H1 (cell line): Measurements from ENCODE around the gene TMEM232. TPM values are rescaled to one million over a fixed set of nuclear protein-coding genes. Genes with fewer than 3 reads are reported as not detected.

ENCODE experiments used
- CTCF ChIA-PET: fragments of 300-600 bp; sonication (Branson Sonifier 250); formaldehyde crosslinking; loops from one replicate; lab custom pipeline; 2021; ENCODE audit not compliant: partially characterized antibody; lab: Charles Lee
- POLR2A ChIA-PET: fragments of 300-600 bp; sonication (Branson Sonifier 250); formaldehyde crosslinking; loops from one replicate; lab custom pipeline; 2021; ENCODE audit warnings: inconsistent platforms; ENCODE audit not compliant: partially characterized antibody; lab: Charles Lee
- DNase-seq, 2 experiments: peaks; one replicate each; pipeline versions ENCODE4 v3.0.0 to v3.0.0-alpha.2; 2010 to 2022; ENCODE audit warnings: low spot score in 2 of 2, low read depth in 1 of 2, mixed read lengths in 1 of 2
- FAIRE-seq: peaks from 2 replicates; lab custom pipeline; 2011; peaks lifted over from hg19 to GRCh38; lab: Jason Lieb, UNC
- H2AFZ ChIP-seq: 2 replicates; pipeline ENCODE4 v1.8.1; 2012; ENCODE audit warnings: low read length, inconsistent platforms
- H2AK5ac ChIP-seq: 2 replicates; pipeline ENCODE4 v1.6.1; 2013; ENCODE audit warnings: low read depth, low read length
- H2BK120ac ChIP-seq: replicated peaks from 2 replicates; pipeline ENCODE3; 2013; ENCODE audit warnings: low read depth, low read length, inconsistent platforms
- H2BK12ac ChIP-seq: 2 replicates; pipeline ENCODE4 v1.6.1; 2013; ENCODE audit warnings: low read depth, low read length
- H2BK15ac ChIP-seq: 2 replicates; pipeline ENCODE4 v1.6.1; 2013; ENCODE audit warnings: low read length
- H2BK20ac ChIP-seq: 2 replicates; pipeline ENCODE4 v1.6.1; 2013; ENCODE audit warnings: low read length
- H2BK5ac ChIP-seq: 2 replicates; pipeline ENCODE4 v1.6.1; 2013; ENCODE audit warnings: low read depth, low read length
- H3K14ac ChIP-seq: 2 replicates; pipeline ENCODE4 v1.6.1; 2013; ENCODE audit warnings: inconsistent platforms; ENCODE audit not compliant: insufficient read length
- H3K18ac ChIP-seq: 2 replicates; pipeline ENCODE4 v1.6.1; 2013; ENCODE audit warnings: low read length; ENCODE audit errors: extremely low read depth
- H3K23ac ChIP-seq: 2 replicates; pipeline ENCODE4 v1.6.1; 2013; ENCODE audit warnings: inconsistent platforms; ENCODE audit not compliant: insufficient read length
- H3K23me2 ChIP-seq: 2 replicates; pipeline ENCODE4 v1.6.1; 2013; ENCODE audit warnings: low read depth, low read length
- H3K27ac ChIP-seq: 2 replicates; pipeline ENCODE4 v1.6.1; 2011; ENCODE audit warnings: low read depth, low read length, inconsistent platforms
- H3K27me3 ChIP-seq, 4 experiments: replicated peaks in 1 of 4; 1 replicate in 1 of 4; 2 replicates in 3 of 4; pipeline versions ENCODE4 v1.6.1 to v1.8.1; 2011 to 2013; ENCODE audit warnings: low read length in 3 of 4, mild to moderate bottlenecking in 3 of 4, inconsistent platforms in 2 of 4, mixed read lengths in 2 of 4, moderate library complexity in 1 of 4; ENCODE audit not compliant: control insufficient read depth in 3 of 4, insufficient read depth in 3 of 4; ENCODE audit errors: extremely low read depth in 1 of 4
- H3K36me3 ChIP-seq, 4 experiments: 2 replicates each; pipeline versions ENCODE4 v1.6.1 to v1.8.1; 2011 to 2013; ENCODE audit warnings: mild to moderate bottlenecking in 4 of 4, low read length in 3 of 4, moderate library complexity in 2 of 4, control low read depth in 1 of 4, inconsistent platforms in 1 of 4; ENCODE audit not compliant: insufficient read depth in 4 of 4, control insufficient read depth in 2 of 4
- H3K4ac ChIP-seq: replicated peaks from 2 replicates; pipeline ENCODE3; 2013; ENCODE audit warnings: low read length, low read depth, mixed read lengths, inconsistent platforms; ENCODE audit not compliant: insufficient read length
- H3K4me1 ChIP-seq, 4 experiments: replicated peaks in 1 of 4; 1 replicate in 1 of 4; 2 replicates in 3 of 4; pipeline versions ENCODE4 v1.6.1 to v1.8.1; 2011 to 2013; ENCODE audit warnings: low read length in 3 of 4, inconsistent platforms in 2 of 4, mixed read lengths in 1 of 4; ENCODE audit not compliant: insufficient read depth in 4 of 4, control insufficient read depth in 3 of 4
- H3K4me2 ChIP-seq, 2 experiments: 2 replicates each; pipeline versions ENCODE4 v1.6.1 to v1.8.1; 2011 to 2013; ENCODE audit warnings: low read depth in 2 of 2, low read length in 2 of 2, control low read depth in 1 of 2, inconsistent platforms in 1 of 2, mild to moderate bottlenecking in 1 of 2; ENCODE audit not compliant: insufficient read depth in 1 of 2
- H3K4me3 ChIP-seq, 4 experiments: fragments of 200-600, 300-600 bp in 1 of 4; sonication (generic), shearing (Covaris generic), sonication (Bioruptor Twin) in 1 of 4; 2 replicates each; pipeline versions ENCODE4 v1.5.1 to v1.8.1; 2011 to 2016; ENCODE audit warnings: low read length in 4 of 4, low read depth in 3 of 4, control low read depth in 2 of 4, inconsistent platforms in 2 of 4, mild to moderate bottlenecking in 2 of 4, mixed read lengths in 1 of 4, moderate library complexity in 1 of 4; ENCODE audit not compliant: insufficient read depth in 2 of 4; ENCODE audit errors: extremely low read depth in 1 of 4
- H3K56ac ChIP-seq: replicated peaks from 2 replicates; pipeline ENCODE3; 2013; ENCODE audit warnings: low read depth, mild to moderate bottlenecking, mixed read lengths, low read length, inconsistent platforms; ENCODE audit not compliant: insufficient read length
- H3K79me1 ChIP-seq: 2 replicates; pipeline ENCODE4 v1.6.1; 2013; ENCODE audit warnings: low read depth, low read length, control low read depth
- H3K79me2 ChIP-seq, 2 experiments: 2 replicates each; pipeline versions ENCODE4 v1.6.1 to v1.8.1; 2012 to 2013; ENCODE audit warnings: low read length in 2 of 2, mild to moderate bottlenecking in 2 of 2, inconsistent platforms in 1 of 2; ENCODE audit not compliant: insufficient read depth in 2 of 2, control insufficient read depth in 1 of 2
- H3K9ac ChIP-seq, 4 experiments: replicated peaks in 1 of 4; 1 replicate in 1 of 4; 2 replicates in 3 of 4; pipeline versions ENCODE4 v1.6.1 to v1.8.1; 2011 to 2013; ENCODE audit warnings: low read depth in 3 of 4, low read length in 3 of 4, control low read depth in 2 of 4, mild to moderate bottlenecking in 2 of 4, moderate library complexity in 2 of 4, inconsistent platforms in 1 of 4; ENCODE audit errors: extremely low read depth in 1 of 4
- H3K9me3 ChIP-seq, 2 experiments: 2 replicates each; pipeline versions ENCODE4 v1.6.1 to v1.8.1; 2012 to 2013; ENCODE audit warnings: mild to moderate bottlenecking in 2 of 2, moderate library complexity in 2 of 2, control low read depth in 1 of 2, inconsistent platforms in 1 of 2, low read depth in 1 of 2, low read length in 1 of 2, mixed read lengths in 1 of 2; ENCODE audit not compliant: insufficient read depth in 2 of 2
- H4K20me1 ChIP-seq, 2 experiments: replicated peaks in 1 of 2; 2 replicates each; pipeline versions ENCODE3 to v1.8.1; 2011 to 2013; ENCODE audit warnings: inconsistent platforms in 2 of 2, low read length in 2 of 2, mild to moderate bottlenecking in 1 of 2; ENCODE audit not compliant: insufficient read depth in 2 of 2, control insufficient read depth in 1 of 2
- H4K5ac ChIP-seq: 2 replicates; pipeline ENCODE4 v1.6.1; 2013; ENCODE audit warnings: low read length, low read depth, mixed read lengths, inconsistent platforms; ENCODE audit not compliant: insufficient read length
- H4K8ac ChIP-seq: 2 replicates; pipeline ENCODE4 v1.8.0; 2013; ENCODE audit warnings: mild to moderate bottlenecking, moderate library complexity, low read length, inconsistent platforms; ENCODE audit not compliant: insufficient read depth; ENCODE audit errors: extremely low read depth
- H4K91ac ChIP-seq: replicated peaks from 2 replicates; pipeline ENCODE3; 2013; ENCODE audit warnings: low read length, mixed read lengths, inconsistent platforms; ENCODE audit not compliant: insufficient read length
- EZH2 ChIP-seq: fragments of 200-600 bp; sonication (generic); IDR thresholded peaks from 2 replicates; pipeline ENCODE4 v1.7.1; 2012; ENCODE audit warnings: low read depth, mild to moderate bottlenecking, moderate library complexity, low read length, inconsistent platforms; ENCODE audit not compliant: severe bottlenecking
- SIRT6 ChIP-seq: IDR thresholded peaks from one replicate; pipeline ENCODE4 v1.7.1; 2012; ENCODE audit warnings: low read length, inconsistent platforms
- SP1 ChIP-seq: IDR thresholded peaks from 2 replicates; pipeline ENCODE4 v1.6.1; 2011; ENCODE audit warnings: low read depth, low read length
- TAF7 ChIP-seq: optimal IDR thresholded peaks from 2 replicates; pipeline ENCODE3; 2011; ENCODE audit warnings: low read depth, mild to moderate bottlenecking, inconsistent platforms, low read length, moderate library complexity, borderline replicate concordance
- WGBS, 2 experiments: shearing (Covaris generic) in 1 of 2; methylation state at CpG; one replicate each; pipeline versions ENCODE4 v1.1.6 to v1.1.7; 2013 to 2015; ENCODE audit warnings: low lambda C conversion rate in 2 of 2, mixed read lengths in 2 of 2, inconsistent platforms in 1 of 2, low coverage in 1 of 2, missing lambda C conversion rate in 1 of 2; ENCODE audit not compliant: insufficient replicate concordance in 2 of 2, insufficient coverage in 1 of 2, insufficient read length in 1 of 2; ENCODE audit errors: extremely low coverage in 1 of 2, missing lambda C conversion rate in 1 of 2; 5-methylcytosine and 5-hydroxymethylcytosine counted together
- polyA plus RNA-seq, 7 experiments: library from polyadenylated mRNA; depleted of rRNA in 3 of 7; stranded (reverse) in 5 of 7; unstranded in 2 of 7; fragments of >200 nt in 5 of 7; fragments of 200-250 nt in 2 of 7; gene quantifications; 1 replicate in 5 of 7; 2 replicates in 1 of 7; 4 replicates in 1 of 7; pipeline versions ENCODE4 v1.2.1 to v1.2.3, GENCODE V29; 2011 to 2013; ENCODE audit warnings: missing spikeins in 2 of 7, mixed read lengths in 2 of 7
- total RNA-seq: library from RNA; stranded (reverse); fragmentation: NEBNext Ultra II Directional; extraction: Animal tissue kit (Norgen Biotek cat#: 25700); gene quantifications from 2 replicates; pipeline ENCODE4 v1.2.1, GENCODE V29; 2021
- TF ChIP-seq, protein P1 (sequence below): IDR thresholded peaks from 2 replicates; pipeline ENCODE4 v1.6.1; 2011; ENCODE audit warnings: low read depth, mild to moderate bottlenecking, low read length; ENCODE audit not compliant: insufficient read depth

TMEM232 gene
- total and polyA plus RNA-seq, 2 of the 8 experiments (the other 6 are each of a cell fraction or from before 2014, with no cell fraction given): 0.38 to 1.3 TPM

DNA sequence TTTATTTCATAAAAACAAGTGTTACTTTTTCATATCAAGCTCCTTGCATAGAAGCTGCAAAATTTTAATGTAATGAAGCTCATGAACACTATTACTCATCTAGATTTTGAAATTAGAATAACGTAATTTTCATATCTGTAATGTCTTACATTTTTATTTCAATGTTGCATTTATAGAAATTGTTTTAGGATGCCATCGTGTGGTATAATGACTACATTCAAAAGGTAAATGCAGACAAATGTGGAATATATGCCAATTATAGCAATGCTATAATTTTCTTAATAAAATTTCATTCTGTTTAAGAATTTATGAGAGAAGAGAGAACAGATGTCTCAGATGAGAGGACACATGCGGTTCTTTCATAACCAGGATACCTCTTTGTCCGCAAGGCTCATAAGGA, 230.2 kb downstream of the TMEM232 start:
- H2BK12ac ChIP-seq: no peak overlapping the region
- H4K8ac ChIP-seq: no peak overlapping the region
- no peak overlapping the region for H2AK5ac ChIP-seq
- H3K79me2 ChIP-seq: no peaks in the 10 kb centered on the region
- no peak overlapping the region for H3K56ac ChIP-seq
- POLR2A ChIA-PET: no interaction called here
- no peak for FAIRE-seq
- no peaks in the 10 kb centered on the region for H3K27me3 ChIP-seq
- no peak overlapping the region for H4K91ac ChIP-seq
- H4K5ac ChIP-seq: no peak overlapping the region
- no peak overlapping the region for H3K4me2 ChIP-seq
- no peaks in the 10 kb centered on the region for H3K79me1 ChIP-seq
- H3K4me1 ChIP-seq: no peaks in the 10 kb centered on the region
- no peaks in the 10 kb centered on the region for H3K36me3 ChIP-seq
- H4K20me1 ChIP-seq: no peaks in the 10 kb centered on the region
- H3K4me3 ChIP-seq: no peak overlapping the region
- H2AFZ ChIP-seq: no peak overlapping the region
- TF ChIP-seq, protein P1, sequence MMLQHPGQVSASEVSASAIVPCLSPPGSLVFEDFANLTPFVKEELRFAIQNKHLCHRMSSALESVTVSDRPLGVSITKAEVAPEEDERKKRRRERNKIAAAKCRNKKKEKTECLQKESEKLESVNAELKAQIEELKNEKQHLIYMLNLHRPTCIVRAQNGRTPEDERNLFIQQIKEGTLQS: no peak
- TF ChIP-seq EZH2 (no peak), SIRT6 (no peak), SP1 (no peak), TAF7 (no peak)
- TF ChIP-seq, all 59 proteins: peak for 0
- no peak for DNase-seq
- Histone ChIP-seq H3K14ac (no peak overlapping the region), H3K9ac (no peak overlapping the region), H2BK20ac (no peak overlapping the region), H3K9me3 (no peaks in the 10 kb centered on the region), H2BK120ac (no peak overlapping the region), H3K23me2 (no peaks in the 10 kb centered on the region), H3K4ac (no peak overlapping the region), H3K27ac (no peak overlapping the region), H2BK5ac (no peak overlapping the region), H2BK15ac (no peak overlapping the region), H3K18ac (no peak overlapping the region), H3K23ac (no peak overlapping the region)
- 73% methylated on average over 4 of the region's 4 CpGs; no CpG with 5 or more reads in 1 of the 2 experiments for WGBS, 2 experiments
- CTCF ChIA-PET: interaction anchor here (0.5 kb wide), 1 partner anchor 53 kb away, joined by 3 read pairs; no protein-coding TSS in a partner anchor
